H1 (cell line): ENCODE data around the gene LSM4. TPM values are rescaled to one million over a fixed set of nuclear protein-coding genes. Genes with fewer than 3 reads are reported as not detected.

Source experiments
- CHD1 ChIP-seq: IDR thresholded peaks from 2 replicates; pipeline ENCODE4 v1.6.1; 2012; ENCODE audit warnings: low read depth, low read length, improper control_type of control experiment
- EP300 ChIP-seq, 2 experiments: IDR thresholded peaks; 1 replicate in 1 of 2; 2 replicates in 1 of 2; pipeline ENCODE4 v1.6.1; 2011 to 2012; ENCODE audit warnings: low read depth in 2 of 2, low read length in 2 of 2, mild to moderate bottlenecking in 2 of 2, borderline replicate concordance in 1 of 2, inconsistent platforms in 1 of 2, moderate library complexity in 1 of 2
- NRF1 ChIP-seq: IDR thresholded peaks from 2 replicates; pipeline ENCODE4 v1.6.1; 2011; ENCODE audit warnings: mild to moderate bottlenecking, low read depth, low read length, improper control_type of control experiment
- polyA plus RNA-seq, 7 experiments: library from polyadenylated mRNA; depleted of rRNA in 3 of 7; stranded (reverse) in 5 of 7; unstranded in 2 of 7; fragments of >200 nt in 5 of 7; fragments of 200-250 nt in 2 of 7; gene quantifications; 1 replicate in 5 of 7; 2 replicates in 1 of 7; 4 replicates in 1 of 7; pipeline versions ENCODE4 v1.2.1 to v1.2.3, GENCODE V29; 2011 to 2013; ENCODE audit warnings: missing spikeins in 2 of 7, mixed read lengths in 2 of 7
- total RNA-seq: library from RNA; stranded (reverse); fragmentation: NEBNext Ultra II Directional; extraction: Animal tissue kit (Norgen Biotek cat#: 25700); gene quantifications from 2 replicates; pipeline ENCODE4 v1.2.1, GENCODE V29; 2021

Gene LSM4
- total and polyA plus RNA-seq, 2 of the 8 experiments (the other 6 are each of a cell fraction or from before 2014, with no cell fraction given) = 302 to 319 TPM

DNA sequence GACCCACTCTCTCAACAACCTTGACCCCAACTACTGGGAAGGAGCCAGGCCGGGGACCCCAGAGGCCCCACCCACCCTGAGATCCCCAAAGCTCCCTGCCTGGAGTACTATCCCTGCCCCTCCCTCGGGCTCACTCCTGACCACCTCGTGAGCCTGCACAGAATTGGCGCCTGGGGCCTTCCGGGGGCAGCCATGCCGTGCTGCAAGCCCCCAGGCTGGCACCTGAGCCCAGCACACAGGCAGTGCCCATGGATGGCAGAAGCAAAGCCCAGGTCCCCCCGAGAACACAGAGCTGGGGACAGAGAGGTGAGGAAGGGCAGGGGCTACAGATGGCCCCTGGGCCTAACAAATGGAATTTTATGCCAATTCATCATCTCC, 13.9 kb downstream of the LSM4 start (continued):
- no peak for TF ChIP-seq EP300 (IDR thresholded peaks at IDR 0.05; ENCODE audit: borderline replicate concordance in 1 of 2, low read depth in 2 of 2, low read length in 2 of 2)
- TF ChIP-seq CHD1 = no peak
- TF ChIP-seq NRF1 = no peak
